Measurements from ENCODE around the gene NFYA. TPM values are rescaled to one million over a fixed set of nuclear protein-coding genes. Genes with fewer than 3 reads are reported as not detected.

The NFYA gene
- total RNA-seq, 1 donor from 2014 or later, result 12.6 TPM

DNA sequence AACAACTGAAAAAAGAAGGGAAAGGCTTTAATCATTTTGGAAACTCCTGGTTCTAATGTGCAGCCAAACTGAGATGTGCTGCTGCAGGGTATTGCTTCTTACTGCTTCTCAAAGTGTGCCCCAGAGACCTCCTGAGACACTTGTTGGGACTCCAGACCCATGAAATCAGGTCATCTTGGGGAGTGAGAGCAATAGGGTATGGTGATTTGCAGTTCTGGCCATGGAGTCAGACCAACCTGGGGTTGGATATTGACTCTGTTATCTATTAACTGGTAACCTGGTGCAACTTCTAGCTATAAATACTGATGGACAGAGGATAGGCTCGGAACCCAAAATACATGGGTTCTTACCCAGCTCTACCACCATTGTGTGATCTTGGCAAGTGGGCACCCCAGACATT is 26.7 kb upstream of the NFYA start:
- no peak for DNase-seq (ENCODE audit: low read depth in 2 of 2)

- DNase-seq (ENCODE audit: low read depth in 2 of 2), result no peak
Observed at GRCh38 chr6:41047306-41047705, 25.5 kb upstream of the NFYA start.

- no peak for DNase-seq (ENCODE audit: low read depth in 2 of 2)
Observed at GRCh38 chr6:41047745-41048732, 24.7 kb upstream of the NFYA start.

GRCh38 chr6:41049521-41049920 is 23.3 kb upstream of the NFYA start:
- no peak for DNase-seq (ENCODE audit: low read depth in 2 of 2)

DNA sequence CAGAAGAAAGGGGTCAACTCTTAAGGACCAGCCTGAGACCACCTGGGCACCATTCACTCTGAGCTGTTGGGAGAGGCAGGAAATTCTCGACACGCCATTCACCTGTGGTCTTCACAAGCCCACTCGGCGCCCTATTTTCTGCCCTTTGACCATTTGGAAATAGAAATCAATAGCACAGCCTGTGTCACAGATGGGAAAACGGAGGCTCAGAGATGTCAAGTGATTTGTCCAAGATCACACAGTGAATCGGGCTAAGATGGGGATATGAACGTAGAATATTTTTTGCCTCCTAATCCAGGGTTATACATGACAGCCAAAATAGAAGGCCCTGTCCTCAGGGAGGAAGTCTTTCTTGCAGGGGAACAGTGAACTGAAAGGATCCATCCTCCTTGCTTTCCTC is 22.8 kb upstream of the NFYA start:
- no peak for DNase-seq (ENCODE audit: low read depth in 2 of 2)

GRCh38 chr6:41050536-41050935 is 22.2 kb upstream of the NFYA start:
- DNase-seq (ENCODE audit: low read depth in 2 of 2), result no peak

GRCh38 chr6:41051873-41052272 is 20.9 kb upstream of the NFYA start:
- no peak for DNase-seq (ENCODE audit: low read depth in 2 of 2)

DNA sequence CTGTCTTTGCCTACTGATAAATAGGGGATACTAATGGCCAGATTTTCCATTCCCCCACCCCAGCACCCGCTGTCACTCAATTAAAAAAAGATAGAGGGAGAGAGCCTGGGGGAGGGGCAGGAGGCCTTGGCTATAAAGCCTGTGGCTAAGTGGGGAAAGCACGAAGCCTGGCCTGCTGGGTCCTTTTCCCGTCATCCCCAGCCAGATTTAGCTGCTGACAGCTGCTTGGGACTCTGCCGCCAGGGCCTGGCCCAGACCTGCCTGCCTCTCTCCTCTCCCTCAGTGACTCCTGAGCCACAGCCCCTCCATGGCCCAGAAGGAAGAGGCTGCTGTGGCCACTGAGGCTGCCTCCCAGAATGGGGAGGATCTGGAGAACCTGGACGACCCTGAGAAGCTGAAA is 19.7 kb upstream of the NFYA start, which contains the start of gene APOBEC2:
APOBEC2 (plus strand) TSS at position 162 of the 400 bp plus-strand sequence; CDS start at position 308, 146 bp downstream.
- no peak for DNase-seq (ENCODE audit: low read depth in 2 of 2)

DNA sequence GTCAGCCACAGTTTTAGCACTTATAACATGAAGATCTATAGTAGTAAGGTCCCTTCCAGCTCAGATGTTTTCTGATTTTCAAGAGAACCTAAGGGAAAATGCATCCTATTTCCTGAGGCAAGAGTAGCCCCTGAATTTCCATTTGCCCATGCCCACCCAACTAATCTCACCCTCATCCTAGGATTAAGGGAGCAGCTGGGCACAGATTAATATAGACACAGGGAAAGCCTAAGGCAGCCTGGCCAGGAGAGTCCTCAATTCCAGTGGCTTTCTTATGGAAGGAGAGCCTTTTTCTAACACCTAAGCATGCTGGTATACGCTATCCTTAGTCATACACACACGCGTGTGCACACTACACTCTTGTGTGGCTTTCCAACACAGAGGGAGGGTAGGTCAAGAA is 18.3 kb upstream of the NFYA start:
- no peak for DNase-seq (ENCODE audit: low read depth in 2 of 2)

DNA sequence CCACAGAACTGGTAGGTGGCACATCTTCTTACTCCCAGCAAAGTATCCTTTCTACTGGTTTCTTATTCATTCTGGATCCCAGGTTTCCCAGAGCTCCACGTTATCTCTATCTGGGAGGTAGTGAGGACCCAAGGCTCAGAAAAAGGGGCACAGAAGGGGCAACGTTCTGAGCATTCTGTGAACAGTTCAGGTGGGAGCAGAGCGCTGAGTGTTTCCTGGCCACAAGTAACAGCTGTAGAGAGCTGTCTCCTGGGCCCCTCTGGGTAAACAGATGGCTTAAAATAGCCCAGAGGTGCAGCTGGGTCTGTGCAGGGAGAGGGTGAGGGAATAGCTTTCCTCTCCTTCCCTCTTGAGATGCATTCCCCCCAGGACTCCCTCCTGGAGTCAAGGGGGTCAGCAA is 17.6 kb upstream of the NFYA start:
- DNase-seq (ENCODE audit: low read depth in 2 of 2), result no peak

GRCh38 chr6:41056768-41057490 is 15.8 kb upstream of the NFYA start:
- DNase-seq (ENCODE audit: low read depth in 2 of 2), result no peak

DNA sequence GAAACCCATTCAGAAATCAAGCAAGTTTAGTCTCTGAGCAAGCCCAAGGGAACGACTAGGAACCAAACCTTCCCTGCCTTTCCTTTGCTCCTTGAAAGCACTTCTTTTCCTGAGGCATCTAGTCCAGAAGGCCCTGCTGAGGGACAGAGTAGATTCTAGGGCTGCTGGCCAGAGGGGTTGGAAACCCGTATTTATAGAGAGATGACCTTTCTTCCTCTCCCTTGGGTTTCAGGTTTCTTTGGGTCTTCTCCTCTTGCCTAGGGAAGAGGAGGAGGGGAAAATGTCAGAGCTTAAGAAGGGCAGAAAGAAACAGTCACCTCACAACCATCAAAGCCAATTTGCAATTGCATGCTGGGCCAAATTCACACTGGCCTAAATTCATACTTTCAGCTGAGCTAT is 14.0 kb upstream of the NFYA start:
- no peak for DNase-seq (ENCODE audit: low read depth in 2 of 2)

DNA sequence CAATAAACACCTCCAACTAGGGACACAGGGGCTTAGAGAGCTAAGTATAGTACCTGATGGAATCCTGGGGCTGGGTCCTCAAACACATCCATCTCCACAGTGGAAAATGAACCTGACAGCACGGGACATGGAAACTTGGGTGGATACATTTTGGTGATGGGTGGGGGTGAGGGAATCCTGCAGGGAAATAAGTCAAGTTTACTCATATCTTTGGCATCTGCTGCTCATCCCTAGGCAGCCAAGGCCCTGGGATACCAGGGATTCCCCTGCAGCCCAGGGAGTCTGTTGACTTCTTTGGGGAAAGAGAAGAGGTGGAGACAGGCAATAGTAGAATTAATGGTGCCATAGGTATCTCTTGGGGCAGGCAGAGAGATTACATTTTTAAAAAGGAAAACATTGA is 13.2 kb upstream of the NFYA start:
- no peak for DNase-seq (ENCODE audit: low read depth in 2 of 2)

- DNase-seq (ENCODE audit: low read depth in 2 of 2), result no peak
Observed at GRCh38 chr6:41061196-41061726, 11.5 kb upstream of the NFYA start.

DNA sequence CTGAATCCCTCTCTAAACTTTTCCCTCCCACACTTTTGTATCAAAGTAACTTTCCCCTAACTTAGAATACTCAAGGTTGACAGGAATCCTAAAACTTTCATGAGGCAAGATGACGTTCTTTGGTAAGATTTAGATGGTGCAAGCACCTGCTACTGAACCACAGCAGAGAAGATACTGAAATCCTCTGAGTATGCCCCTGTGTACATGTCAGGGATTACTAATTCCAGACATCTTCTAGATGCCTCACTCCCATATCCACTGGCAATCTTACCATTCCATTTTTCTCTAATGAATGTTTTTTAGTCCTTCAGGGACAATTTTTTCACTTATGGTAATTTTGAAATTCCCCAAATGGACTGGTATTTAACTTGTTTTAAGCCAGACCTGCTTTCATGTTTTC is 10.7 kb upstream of the NFYA start:
- no peak for DNase-seq (ENCODE audit: low read depth in 2 of 2)

- no peak for DNase-seq (ENCODE audit: low read depth in 2 of 2)
Observed at GRCh38 chr6:41063884-41064285, 8.9 kb upstream of the NFYA start.

DNA sequence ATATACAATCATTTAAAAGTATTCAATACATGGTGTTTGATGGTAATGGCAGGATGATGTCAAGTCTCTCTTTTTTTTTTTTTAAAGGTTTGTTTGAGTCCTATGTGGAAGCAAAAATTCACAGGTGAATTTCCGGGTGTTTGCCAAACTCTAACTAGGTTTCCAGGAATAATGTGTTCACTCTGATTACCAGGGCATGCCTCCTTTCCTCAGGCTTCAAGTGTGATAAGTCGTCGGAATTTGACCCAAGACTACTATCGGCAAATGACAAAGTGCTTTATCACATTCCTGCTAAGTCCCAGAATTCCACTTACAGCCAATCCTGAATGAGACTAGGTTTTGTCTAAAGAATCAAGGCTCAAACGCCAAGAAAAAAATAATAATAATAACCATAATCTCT is 7.9 kb upstream of the NFYA start:
- DNase-seq (ENCODE audit: low read depth in 2 of 2), result no peak

- no peak for DNase-seq (ENCODE audit: low read depth in 2 of 2)
Observed at GRCh38 chr6:41065550-41066026, 7.2 kb upstream of the NFYA start.

DNA sequence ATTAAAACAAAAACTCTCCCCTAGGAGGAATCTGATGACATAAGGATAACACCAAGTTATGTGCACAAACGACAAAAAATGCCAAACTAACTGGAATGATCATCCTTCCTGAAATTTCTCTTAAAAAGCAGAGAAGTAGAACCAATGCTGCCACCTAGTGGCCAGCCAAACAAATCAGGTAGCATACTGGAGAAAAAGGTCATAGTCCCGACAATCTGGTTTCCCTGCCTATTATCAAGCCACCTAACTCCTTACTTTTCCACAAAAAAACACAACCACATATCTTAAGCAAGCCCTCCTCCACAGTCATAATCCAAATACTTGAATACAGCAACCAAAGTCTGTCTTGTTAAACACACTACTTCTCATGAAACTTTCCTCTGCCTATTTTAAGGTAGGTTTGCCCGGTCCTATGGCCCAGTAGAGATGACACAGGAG is 5.9 kb upstream of the NFYA start:
- peak; percentile 79 to 85 for DNase-seq (ENCODE audit: low read depth in 2 of 2)

GRCh38 chr6:41071501-41071922 is 1.3 kb upstream of the NFYA start:
- peak in 1 of 2 donors; percentile 30 for DNase-seq (ENCODE audit: low read depth in 2 of 2)

GRCh38 chr6:41071923-41072835 is 595 bp upstream of the NFYA start, which contains the start of gene OARD1:
Gene OARD1, minus strand, starts transcription at chr6:41072356. Its CDS starts 722 bp downstream, at chr6:41071634.
- DNase-seq (ENCODE audit: low read depth in 2 of 2), result peak; percentile 99 to 100
